Cortex of kidney (tissue), 1 donor: Measurements from ENCODE around the gene TAF3.
"Not testable (repeated sequence)": the region's sequence is repeated elsewhere in the genome, so short reads cannot be mapped to it uniquely, and the experiment has no call there.

Experiments used
- DNase-seq: peaks from one replicate; lab custom pipeline; 2025; lab: John Stamatoyannopoulos, UW

The TAF3 gene

GRCh38 chr10:7811000-7811399, 7.3 kb upstream of the TAF3 start:
- no peak for DNase-seq

DNA sequence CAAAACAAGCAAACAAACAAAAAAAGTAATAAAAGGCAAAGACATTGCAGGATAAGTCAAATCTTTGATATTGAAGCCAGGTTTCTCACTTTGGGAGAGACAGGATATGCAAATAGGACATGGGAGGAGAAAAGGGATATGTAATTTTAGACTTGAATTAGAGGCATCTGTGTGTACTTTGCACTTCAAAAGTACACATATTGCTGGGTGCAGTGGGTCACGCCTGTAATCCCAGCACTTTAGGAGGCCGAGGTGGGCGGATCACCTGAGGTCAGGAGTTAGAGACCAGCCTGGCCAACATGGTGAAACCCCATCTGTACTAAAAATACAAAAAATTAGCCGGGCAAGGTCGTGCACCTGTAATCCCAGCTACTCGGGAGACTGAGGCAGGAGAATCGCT, 6.6 kb upstream of the TAF3 start:
- not testable (repeated sequence) for DNase-seq

- DNase-seq: no peak
Observed at GRCh38 chr10:7813481-7813880, 4.8 kb upstream of the TAF3 start.

DNA sequence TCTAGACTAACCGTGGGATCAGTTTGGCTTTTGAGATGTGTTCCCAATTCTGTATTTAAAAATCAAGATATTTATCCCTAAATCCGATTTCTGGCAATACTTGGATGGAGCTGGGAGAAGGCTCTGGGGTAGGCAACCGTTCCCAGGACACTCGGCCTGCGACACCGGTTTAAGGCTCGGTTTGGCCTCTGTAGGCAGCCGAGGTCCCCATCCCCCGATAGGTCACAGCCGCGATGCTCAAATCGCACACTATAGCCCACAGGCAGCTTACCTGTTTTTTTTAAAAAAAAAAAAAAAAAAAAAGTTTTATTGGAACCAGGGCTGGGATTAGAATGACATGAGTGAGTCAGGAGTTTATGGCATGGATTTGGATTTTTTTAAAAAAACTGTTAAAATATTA, 729 bp upstream of the TAF3 start:
- no peak for DNase-seq

DNA sequence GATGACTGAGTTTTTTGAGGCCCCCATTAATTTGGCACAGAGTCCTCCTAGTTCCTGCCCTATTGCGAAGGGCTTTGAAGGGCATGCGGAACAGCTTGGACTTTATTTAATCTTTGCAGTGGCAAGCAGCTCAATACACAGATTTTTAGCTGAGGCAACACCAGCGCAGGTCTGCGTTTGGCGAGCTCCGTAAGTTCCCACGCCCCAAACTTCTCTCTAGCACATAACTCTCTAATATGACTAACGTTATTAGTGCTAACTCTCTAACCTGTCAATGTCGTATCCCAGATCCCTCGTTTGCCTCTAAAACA, 366 bp upstream of the TAF3 start:
- DNase-seq: no peak

DNA sequence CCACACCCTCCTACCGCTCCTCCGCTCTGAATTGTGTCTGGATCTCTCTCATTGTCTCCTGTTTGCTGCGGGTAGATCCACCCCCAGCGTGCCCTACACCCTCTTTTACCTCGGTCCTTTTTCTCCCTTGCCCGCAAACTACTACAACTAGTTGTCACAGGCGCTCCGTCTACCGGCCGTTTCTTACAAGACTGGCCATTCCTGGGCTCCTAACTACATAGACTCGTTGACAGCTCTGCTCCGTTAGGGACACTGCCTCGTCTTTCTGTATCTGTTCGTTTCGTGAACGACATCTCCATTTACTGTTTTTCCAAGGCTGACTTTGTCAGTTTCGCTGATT, 786 bp downstream of the TAF3 start:
- DNase-seq: no peak

GRCh38 chr10:7824251-7824650, 5.9 kb downstream of the TAF3 start:
- no peak for DNase-seq

DNA sequence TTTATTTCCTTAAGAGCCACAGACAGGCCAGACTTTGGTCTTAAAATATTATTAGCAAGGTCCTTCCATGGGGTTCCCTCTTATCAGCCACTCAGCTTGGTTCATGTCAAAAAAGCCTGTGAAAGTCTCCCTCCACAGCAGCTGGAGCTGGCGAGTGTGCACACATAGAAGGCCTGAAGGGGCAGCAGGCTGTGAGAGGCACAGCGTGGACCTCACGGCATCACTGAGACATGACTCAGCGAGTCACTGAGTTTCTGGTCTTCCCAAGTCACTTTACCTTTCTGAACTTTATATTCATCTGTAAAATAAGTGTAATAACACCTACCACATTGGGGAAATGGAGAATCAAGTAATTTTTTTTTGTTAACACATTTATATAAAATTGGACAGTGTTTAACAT, 8.7 kb downstream of the TAF3 start:
- DNase-seq: no peak

- no peak for DNase-seq
Observed at GRCh38 chr10:7829289-7829834, 11.1 kb downstream of the TAF3 start.

- no peak for DNase-seq
Observed at GRCh38 chr10:7832060-7832459, 13.8 kb downstream of the TAF3 start.

DNA sequence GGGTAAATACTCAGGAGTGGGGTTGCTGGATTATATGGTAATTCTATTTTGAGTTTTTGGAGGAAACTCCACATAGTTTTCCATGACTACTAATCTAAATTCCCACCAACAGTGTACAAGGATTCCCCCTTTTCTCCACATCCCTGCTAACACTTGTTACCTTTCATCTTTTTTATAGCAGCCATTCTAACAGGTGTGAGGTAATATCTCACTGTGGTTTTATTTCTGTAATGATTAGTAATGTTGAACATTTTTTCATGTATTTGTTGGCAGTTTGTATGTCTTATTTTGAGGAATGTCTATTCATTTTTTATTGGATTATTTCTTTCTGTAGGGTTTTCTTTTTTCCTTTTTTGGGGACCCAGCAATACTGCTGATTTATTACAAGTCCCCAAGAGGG, 14.9 kb downstream of the TAF3 start:
- no peak for DNase-seq

GRCh38 chr10:7834262-7834661, 16.0 kb downstream of the TAF3 start:
- DNase-seq: no peak

DNA sequence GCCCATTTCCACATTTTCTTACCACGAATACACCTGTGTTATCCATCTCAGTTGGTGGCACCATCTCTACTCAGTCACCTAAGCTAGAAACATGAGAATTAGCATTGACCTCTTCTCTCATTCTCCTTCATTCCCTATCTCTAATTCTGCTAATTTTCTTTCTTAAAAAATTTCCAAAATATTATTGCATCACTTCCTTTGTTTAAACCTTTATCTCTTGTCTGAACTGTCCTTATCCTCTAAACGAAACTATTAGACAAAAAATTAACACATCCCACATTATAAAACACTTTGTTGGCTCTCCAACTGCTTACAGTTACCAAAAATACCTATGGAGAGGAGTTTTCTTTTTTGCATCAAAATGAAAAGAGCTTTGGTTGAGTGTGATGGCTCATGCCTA, 18.3 kb downstream of the TAF3 start:
- DNase-seq: no peak

DNA sequence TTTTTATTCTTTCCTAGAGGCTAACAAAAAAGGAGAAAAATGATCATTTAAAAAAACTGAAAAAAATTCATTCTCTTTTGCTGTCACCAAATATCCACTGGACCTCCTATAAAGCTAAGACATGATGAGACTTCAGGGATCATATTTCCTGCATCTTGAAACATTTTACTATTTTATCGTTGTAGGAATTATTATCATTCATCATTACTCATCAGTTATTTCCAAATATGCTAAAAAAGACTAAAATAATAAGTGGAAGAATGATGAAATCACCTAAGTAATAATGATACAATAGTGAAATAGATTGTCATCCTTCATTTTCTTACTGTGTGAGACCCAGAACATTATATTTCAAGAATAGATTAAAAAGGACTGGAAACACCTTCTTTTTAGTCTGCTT, 28.3 kb downstream of the TAF3 start:
- no peak for DNase-seq

- DNase-seq: no peak
Observed at GRCh38 chr10:7853226-7853842, 35.0 kb downstream of the TAF3 start.

DNA sequence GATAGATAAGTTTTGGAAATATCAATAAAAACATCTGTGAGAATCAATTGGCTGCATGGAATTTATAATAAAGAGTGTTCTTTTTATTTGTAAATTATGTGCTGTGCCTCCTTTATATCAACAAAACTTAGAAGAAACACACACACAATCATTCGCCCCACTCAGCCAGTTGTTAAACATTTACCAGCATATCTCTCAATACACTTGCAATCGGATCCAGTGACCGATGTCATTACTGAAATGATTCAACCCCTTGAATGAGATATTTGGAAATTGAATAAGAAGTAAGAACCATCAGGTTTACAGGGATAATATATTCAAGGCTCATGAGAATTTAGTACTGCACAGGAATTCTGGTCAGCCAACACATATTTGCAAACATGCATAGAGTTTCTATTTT, 35.6 kb downstream of the TAF3 start:
- no peak for DNase-seq

GRCh38 chr10:7855205-7855604, 36.9 kb downstream of the TAF3 start:
- no peak for DNase-seq

GRCh38 chr10:7856678-7857077, 38.4 kb downstream of the TAF3 start:
- no peak for DNase-seq

DNA sequence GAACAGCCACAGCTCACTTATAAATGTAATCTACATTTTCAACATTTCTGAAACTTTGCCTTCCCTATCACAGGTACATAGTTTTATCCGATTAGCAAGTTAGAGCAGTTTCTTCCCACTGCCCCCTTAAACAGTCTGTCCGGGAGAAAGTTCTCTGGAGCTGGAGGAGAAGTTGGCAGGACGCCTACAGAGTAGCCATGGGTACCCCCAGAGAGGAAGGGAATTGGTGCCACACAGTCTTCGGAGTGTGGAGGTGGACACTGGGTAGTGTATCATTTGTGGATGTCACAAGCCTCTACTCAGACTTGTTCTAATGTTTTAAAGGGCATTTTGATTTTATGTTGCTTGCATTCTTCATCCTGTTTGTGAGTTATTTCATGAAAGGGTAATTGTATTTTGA, 39.0 kb downstream of the TAF3 start:
- no peak for DNase-seq

DNA sequence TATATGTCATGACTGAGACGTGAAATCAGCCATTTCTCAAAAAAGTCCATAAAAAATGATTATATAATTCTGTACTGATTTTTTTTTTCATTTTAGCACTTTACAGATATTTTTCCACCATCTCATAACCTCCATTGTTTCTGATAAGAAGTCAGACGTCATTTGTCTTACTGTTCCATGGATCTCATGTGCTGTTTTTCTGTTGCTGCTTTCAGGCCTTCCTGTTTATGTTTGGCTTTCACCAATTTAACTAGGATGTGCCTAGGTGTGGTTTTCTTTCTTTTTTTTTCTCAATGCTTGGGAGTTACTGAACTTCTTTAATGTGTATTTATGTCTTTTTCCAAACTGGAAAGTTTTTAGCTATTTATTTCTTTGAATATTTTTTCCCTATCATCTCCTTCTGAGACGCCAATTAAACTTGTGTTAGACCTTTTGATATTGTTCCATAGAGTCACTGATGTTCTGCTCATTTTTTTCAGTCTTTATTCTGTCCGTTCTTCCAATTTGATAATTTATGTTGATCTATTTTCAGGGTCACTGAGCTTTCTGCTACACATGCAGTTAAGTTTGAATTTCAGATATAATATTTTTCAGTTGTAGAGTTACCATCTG, 43.3 kb downstream of the TAF3 start:
- DNase-seq: no peak

GRCh38 chr10:7862121-7862514, 43.8 kb downstream of the TAF3 start:
- DNase-seq: no peak

- no peak for DNase-seq
Observed at GRCh38 chr10:7866176-7866575, 47.9 kb downstream of the TAF3 start.

- DNase-seq: no peak
Observed at GRCh38 chr10:7872041-7872442, 53.7 kb downstream of the TAF3 start.

GRCh38 chr10:7874864-7875263, 56.6 kb downstream of the TAF3 start:
- DNase-seq: no peak
